ENCODE results near the gene CRADD. TPM values are rescaled to one million over a fixed set of nuclear protein-coding genes. Genes with fewer than 3 reads are reported as not detected.
A peak's percentile ranks its signal among the peaks of the same experiment; 100 is the strongest.

CRADD gene
- total and polyA plus RNA-seq, 2 of the 4 experiments (the other 2 are of a cell fraction) = 11.1 to 14.0 TPM

GRCh38 chr12:93796729-93797128 lies 119.6 kb downstream of the CRADD start:
- Histone ChIP-seq H3K9me1 (ENCODE audit: insufficient read depth, low read length) (peaks cover 2% of the 10 kb centered on the region), H2BK15ac (ENCODE audit: low read depth, low read length) (no peak overlapping the region), H2AFZ (replicated peaks; ENCODE audit: low read length, poor library complexity) (no peak overlapping the region), H3K36me3 (ENCODE audit: control insufficient read depth, insufficient read depth, low read length) (no peaks in the 10 kb centered on the region), H4K8ac (ENCODE audit: low read depth in 2 of 2, low read length in 2 of 2) (no peak overlapping the region; a peak in 1 of 4 replicates), H3K27me3 (ENCODE audit: control insufficient read depth, insufficient read depth, low read length) (no peaks in the 10 kb centered on the region), H4K91ac (ENCODE audit: insufficient read depth, low read depth, low read length) (0 out of 2 replicates have a peak overlapping the region, but pooled peaks have one; percentile 17), H3K9me3 (ENCODE audit: control insufficient read depth, insufficient read depth, low read length) (no peaks in the 10 kb centered on the region), H3K23ac (ENCODE audit: low read depth, low read length) (no peak overlapping the region), H4K5ac (ENCODE audit: low read depth, low read length) (no peak overlapping the region), H2AK5ac (ENCODE audit: low read depth, low read length) (peak overlapping the region; percentile 79), H2AK9ac (replicated peaks; ENCODE audit: low read depth, low read length, poor library complexity) (no peak overlapping the region), H2BK20ac (ENCODE audit: low read depth, low read length) (peak overlapping the region; percentile 44; the same call in 1 of the 2 replicates), H3K4ac (ENCODE audit: low read depth, low read length) (0 out of 2 replicates have a peak overlapping the region, but pooled peaks have one; percentile 25), H3K4me1 (ENCODE audit: control insufficient read depth, insufficient read depth, low read length) (no peaks in the 10 kb centered on the region; the same call in 1 of the 2 replicates), H4K20me1 (ENCODE audit: insufficient read depth, low read length) (no peaks in the 10 kb centered on the region), H3K9ac (ENCODE audit: low read depth, low read length) (no peak overlapping the region), H2BK5ac (ENCODE audit: low read depth, low read length, poor library complexity, severe bottlenecking) (no peak overlapping the region), H3K14ac (replicated peaks; ENCODE audit: low read depth, low read length) (no peak overlapping the region), H3K4me2 (ENCODE audit: low read depth, low read length) (no peak overlapping the region), H3K79me1 (ENCODE audit: low read depth in 1 of 2, low read length in 2 of 2) (peaks cover 0 to 10% of the 10 kb centered on the region in 2 experiments; a peak in 2 of 4 replicates), H3K18ac (ENCODE audit: low read depth, low read length) (no peak overlapping the region; the same call in 1 of the 2 replicates), H2BK120ac (ENCODE audit: low read depth, low read length) (no peak overlapping the region; the same call in 1 of the 2 replicates), H3K27ac (ENCODE audit: insufficient read depth, low read length) (no peak overlapping the region), H3K4me3 (ENCODE audit: insufficient read depth, low read depth, low read length) (no peak overlapping the region), H3K56ac (ENCODE audit: extremely low read depth, insufficient read depth, low read length) (no peak overlapping the region)
- WGBS, 2 experiments (ENCODE audit: extremely low coverage in 2 of 2, insufficient read length in 1 of 2) = 89% methylated on average over 4 of the region's 5 CpGs; no CpG with 5 or more reads in 1 of the 2 experiments
- CTCF ChIA-PET = no interaction called here
- ATAC-seq (ENCODE audit: low read depth) = no peak
- DNase-seq = no peak
- no peak for TF ChIP-seq RAD21 (IDR thresholded peaks at IDR 0.05; ENCODE audit: low read length)
- TF ChIP-seq CEBPB (IDR thresholded peaks at IDR 0.05; ENCODE audit: low read depth, low read length) = no peak
- no peak for TF ChIP-seq RCOR1 (IDR thresholded peaks at IDR 0.05; ENCODE audit: insufficient replicate concordance, low read length)
- no peak for TF ChIP-seq MXI1 (IDR thresholded peaks at IDR 0.05; ENCODE audit: borderline replicate concordance, low read depth, low read length)
- TF ChIP-seq BHLHE40 (IDR thresholded peaks at IDR 0.05; ENCODE audit: low read depth, low read length) = no peak
- no peak for TF ChIP-seq USF2 (IDR thresholded peaks at IDR 0.05; ENCODE audit: low read depth, low read length)
- no peak for TF ChIP-seq MAZ (IDR thresholded peaks at IDR 0.05; ENCODE audit: borderline replicate concordance, low read depth, low read length)
- no peak for TF ChIP-seq MAFK (IDR thresholded peaks at IDR 0.05; ENCODE audit: low read depth, low read length)
- TF ChIP-seq CHD1 (IDR thresholded peaks at IDR 0.05; ENCODE audit: low read depth, low read length) = no peak
- TF ChIP-seq NFE2L2 (IDR thresholded peaks at IDR 0.05; ENCODE audit: low read depth, low read length) = no peak
- dilution Hi-C loops (cut with HindIII; ENCODE audit: low sequenced_read_pairs, unreplicated experiment) (no loop called here), in situ Hi-C loops (cut with MboI; ENCODE audit: low sequenced_read_pairs) (no loop called here), intact Hi-C loops (cut with micrococcal nuclease) (no loop called here)
- no TSS peak for BruUV-seq (replicated peaks)
- POLR2A ChIA-PET (ENCODE audit: unreplicated experiment) = no interaction called here

Measured in IMR-90 (cell line).